ENCODE measurements around the gene LCN9. TPM values are rescaled to one million over a fixed set of nuclear protein-coding genes. Genes with fewer than 3 reads are reported as not detected.

The LCN9 gene
- total RNA-seq, 1 donor from 2014 or later, result not detected

- no peaks in the 10 kb centered on the region for H3K4me1 ChIP-seq
- H3K9me3 ChIP-seq, result no peaks in the 10 kb centered on the region
- no peaks in the 10 kb centered on the region for H3K36me3 ChIP-seq
- TF ChIP-seq POLR2AphosphoS5 (IDR thresholded peaks at IDR 0.05; ENCODE audit: insufficient read depth in 1 of 2, low read depth in 1 of 2) (no peak), CTCF (IDR thresholded peaks at IDR 0.05) (no peak), POLR2A (IDR thresholded peaks at IDR 0.05) (no peak)
- no peak overlapping the region for H3K27ac ChIP-seq
- intact Hi-C loops (cut with DNase I), result no loop called here
- H3K27me3 ChIP-seq, result no peaks in the 10 kb centered on the region
- H3K4me3 ChIP-seq, result no peak overlapping the region
- DNase-seq (ENCODE audit: extremely low spot score in 2 of 2), result no peak
Observed at GRCh38 chr9:135616619-135617537, 46.2 kb upstream of the LCN9 start.

DNA sequence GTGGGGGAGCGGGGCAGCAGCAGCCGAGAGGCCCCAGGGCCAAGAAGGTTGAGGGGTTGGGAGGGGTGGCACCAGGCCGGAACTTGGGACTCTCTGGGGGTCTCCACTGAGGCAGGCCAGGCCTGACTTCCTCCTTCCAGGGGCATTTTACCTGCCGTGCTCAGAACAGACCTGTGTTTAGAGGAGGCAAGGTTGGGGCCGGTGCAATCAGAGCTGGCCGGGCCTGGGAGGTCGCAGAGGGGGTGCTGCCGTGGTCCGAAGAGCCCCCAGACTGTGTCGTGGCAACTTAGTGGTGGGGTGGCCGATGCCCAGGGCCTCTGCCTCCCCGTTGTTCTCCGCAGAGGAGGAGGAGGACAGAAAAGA, 45.6 kb upstream of the LCN9 start:
- H3K4me3 ChIP-seq, result no peak overlapping the region
- intact Hi-C loops (cut with DNase I), result no loop called here
- no peaks in the 10 kb centered on the region for H3K9me3 ChIP-seq
- no peaks in the 10 kb centered on the region for H3K4me1 ChIP-seq
- no peak for DNase-seq (ENCODE audit: extremely low spot score in 2 of 2)
- no peak overlapping the region for H3K27ac ChIP-seq
- no peaks in the 10 kb centered on the region for H3K27me3 ChIP-seq
- H3K36me3 ChIP-seq, result no peaks in the 10 kb centered on the region
- no peak for TF ChIP-seq POLR2A (IDR thresholded peaks at IDR 0.05)

- no peak for DNase-seq (ENCODE audit: extremely low spot score in 2 of 2)
- no peaks in the 10 kb centered on the region for H3K36me3 ChIP-seq
- H3K4me1 ChIP-seq, result no peaks in the 10 kb centered on the region
- TF ChIP-seq CTCF (IDR thresholded peaks at IDR 0.05) (no peak), POLR2A (IDR thresholded peaks at IDR 0.05) (no peak), POLR2AphosphoS5 (IDR thresholded peaks at IDR 0.05; ENCODE audit: insufficient read depth in 1 of 2, low read depth in 1 of 2) (no peak)
- intact Hi-C loops (cut with DNase I), result no loop called here
- no peak overlapping the region for H3K27ac ChIP-seq
- no peaks in the 10 kb centered on the region for H3K27me3 ChIP-seq
- no peak overlapping the region for H3K4me3 ChIP-seq
- no peaks in the 10 kb centered on the region for H3K9me3 ChIP-seq
Observed at GRCh38 chr9:135617991-135618411, 45.1 kb upstream of the LCN9 start.

DNA sequence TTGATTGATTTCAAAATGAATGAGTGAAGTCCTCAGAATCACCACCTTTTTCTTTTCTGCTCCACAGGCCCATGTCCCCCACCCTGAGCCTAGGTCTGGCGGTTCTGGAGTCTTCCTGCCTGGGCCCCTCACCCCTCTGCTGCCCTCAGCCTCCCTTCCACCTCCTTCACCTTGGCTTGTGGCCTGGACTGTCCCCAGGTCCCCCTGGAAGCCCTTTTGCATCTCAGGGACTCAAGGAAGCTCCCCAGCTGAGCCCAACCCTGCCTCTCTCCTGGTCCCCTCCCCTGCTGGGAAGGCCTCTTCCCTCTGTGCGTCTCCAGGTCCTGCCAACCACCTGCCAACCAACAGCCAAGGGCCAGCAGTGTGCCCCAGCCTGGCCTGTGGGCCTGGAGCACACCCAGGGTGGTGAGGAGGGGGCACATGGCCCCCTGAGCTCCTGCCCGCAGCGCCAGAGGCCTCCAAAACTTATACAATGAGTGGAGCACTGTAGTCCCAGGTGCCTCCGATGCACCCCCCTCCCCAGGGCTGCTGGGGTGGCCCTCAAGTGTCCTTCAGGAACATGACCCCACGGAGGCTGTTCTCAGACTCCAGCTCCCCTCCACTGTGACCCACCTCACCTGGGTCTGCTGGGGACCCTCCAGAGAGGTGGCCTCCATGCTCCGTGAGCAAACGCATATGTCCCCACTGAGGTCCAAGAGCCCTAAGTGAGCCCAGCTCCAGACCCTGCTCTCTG, 44.1 kb upstream of the LCN9 start:
- no peak for DNase-seq (ENCODE audit: extremely low spot score in 2 of 2)
- H3K36me3 ChIP-seq, result no peaks in the 10 kb centered on the region
- no peaks in the 10 kb centered on the region for H3K9me3 ChIP-seq
- H3K4me3 ChIP-seq, result no peak overlapping the region
- no peaks in the 10 kb centered on the region for H3K4me1 ChIP-seq
- H3K27ac ChIP-seq, result no peak overlapping the region
- intact Hi-C loops (cut with DNase I), result no loop called here
- H3K27me3 ChIP-seq, result no peaks in the 10 kb centered on the region
- no peak for TF ChIP-seq POLR2A (IDR thresholded peaks at IDR 0.05)
- no peak for TF ChIP-seq POLR2AphosphoS5 (IDR thresholded peaks at IDR 0.05; ENCODE audit: insufficient read depth in 1 of 2, low read depth in 1 of 2)
- TF ChIP-seq CTCF (IDR thresholded peaks at IDR 0.05), result no peak

GRCh38 chr9:135619599-135619886, 43.6 kb upstream of the LCN9 start:
- Histone ChIP-seq H3K27me3 (no peaks in the 10 kb centered on the region), H3K27ac (no peak overlapping the region), H3K9me3 (no peaks in the 10 kb centered on the region), H3K36me3 (no peaks in the 10 kb centered on the region), H3K4me1 (no peaks in the 10 kb centered on the region), H3K4me3 (no peak overlapping the region)
- TF ChIP-seq CTCF (IDR thresholded peaks at IDR 0.05) (no peak), POLR2AphosphoS5 (IDR thresholded peaks at IDR 0.05; ENCODE audit: insufficient read depth in 1 of 2, low read depth in 1 of 2) (no peak), POLR2A (IDR thresholded peaks at IDR 0.05) (no peak)
- intact Hi-C loops (cut with DNase I), result no loop called here
- no peak for DNase-seq (ENCODE audit: extremely low spot score in 2 of 2)

Measured in vagina (tissue), 2 donors.